HepG2 (cell line): ENCODE data around the gene EIF4G1. TPM values are rescaled to one million over a fixed set of nuclear protein-coding genes. Genes with fewer than 3 reads are reported as not detected.

Experiments used
- ATAC-seq: fragments of 200-7000 bp; cut with Tn5 transposase; 3 replicates; pipeline ENCODE4 v1.9.1; 2020; ENCODE audit warnings: mild to moderate bottlenecking, moderate library complexity
- BruUV-seq: library from RNA; stranded (reverse); fragments of 400-500 nt; replicated peaks from 2 replicates; lab custom pipeline; 2021; lab: Mats Ljungman, UMichigan
- CTCF ChIA-PET: fragments of 300-600 bp; formaldehyde crosslinking; extraction: SDS; loops from one replicate; lab custom pipeline; 2021; ENCODE audit warnings: low total read pairs, inconsistent platforms, low intra/inter-chr PET ratio; lab: Yijun Ruan, JAX
- POLR2A ChIA-PET: fragments of 350-600 bp; sonication (Branson Sonifier 250); formaldehyde crosslinking; loops from one replicate; lab custom pipeline; 2020; ENCODE audit warnings: antibody characterized with exemption, inconsistent platforms; lab: Yijun Ruan, JAX
- DNase-seq: peaks from one replicate; pipeline ENCODE4 v3.0.0-alpha.2; 2015; ENCODE audit warnings: low spot score
- FAIRE-seq: peaks from 3 replicates; lab custom pipeline; 2011; peaks lifted over from hg19 to GRCh38; lab: Jason Lieb, UNC
- H2AFZ ChIP-seq: one replicate; pipeline ENCODE4 v1.6.1; 2011; ENCODE audit warnings: low read length, inconsistent platforms
- H3K27ac ChIP-seq: fragments of 300-600 bp; 3 replicates; pipeline ENCODE4 v1.8.0; 2011; ENCODE audit warnings: mixed run types, mild to moderate bottlenecking, mixed read lengths, low read length, inconsistent platforms; ENCODE audit not compliant: insufficient read depth; ENCODE audit errors: extremely low read length
- H3K27me3 ChIP-seq, 2 experiments: fragments of 200-600 bp in 1 of 2; 2 replicates in 1 of 2; 3 replicates in 1 of 2; pipeline versions ENCODE4 v1.6.0 to v1.8.0; 2011; ENCODE audit warnings: low read length in 2 of 2, mild to moderate bottlenecking in 2 of 2, moderate library complexity in 2 of 2, inconsistent platforms in 1 of 2; ENCODE audit not compliant: insufficient read depth in 2 of 2, control insufficient read depth in 1 of 2
- H3K36me3 ChIP-seq, 2 experiments: fragments of 200-600 bp in 1 of 2; replicated peaks in 1 of 2; 2 replicates in 1 of 2; 3 replicates in 1 of 2; pipeline versions ENCODE4 v1.5.1 to v1.8.0; 2011; ENCODE audit warnings: low read length in 2 of 2, inconsistent platforms in 1 of 2; ENCODE audit not compliant: insufficient read depth in 2 of 2, control insufficient read depth in 1 of 2
- H3K4me1 ChIP-seq: 2 replicates; pipeline ENCODE4 v1.5.1; 2012; ENCODE audit warnings: low read length, inconsistent platforms; ENCODE audit not compliant: insufficient read depth
- H3K4me2 ChIP-seq: 2 replicates; pipeline ENCODE4 v1.6.0; 2011; ENCODE audit warnings: low read depth, low read length, inconsistent platforms
- H3K4me3 ChIP-seq, 3 experiments: fragments of 200-600 bp in 1 of 3; sonication (generic), shearing (Covaris generic) in 1 of 3; replicated peaks in 1 of 3; 2 replicates each; pipeline ENCODE4 v1.5.1; 2011 to 2016; ENCODE audit warnings: low read length in 3 of 3, inconsistent platforms in 2 of 3, low read depth in 2 of 3, mild to moderate bottlenecking in 2 of 3, control low read depth in 1 of 3, mixed read lengths in 1 of 3; ENCODE audit not compliant: insufficient read depth in 1 of 3
- H3K79me2 ChIP-seq: one replicate; pipeline ENCODE4 v1.6.1; 2011; ENCODE audit warnings: low read length, inconsistent platforms; ENCODE audit not compliant: insufficient read depth
- H3K9ac ChIP-seq: 2 replicates; pipeline ENCODE4 v1.6.0; 2011; ENCODE audit warnings: mild to moderate bottlenecking, low read depth, low read length, inconsistent platforms; ENCODE audit not compliant: insufficient read depth
- H3K9me3 ChIP-seq: 2 replicates; pipeline ENCODE4 v1.5.1; 2012; ENCODE audit warnings: mild to moderate bottlenecking, low read length
- H4K20me1 ChIP-seq: 2 replicates; pipeline ENCODE4 v1.6.0; 2011; ENCODE audit warnings: inconsistent platforms, mild to moderate bottlenecking, low read length, moderate library complexity; ENCODE audit not compliant: insufficient read depth
- CENPX ChIP-seq: sonication (generic); formaldehyde crosslinking; IDR thresholded peaks from 2 replicates; pipeline ENCODE4 v1.9.0; 2021; ENCODE audit warnings: mild to moderate bottlenecking, missing genetic modification reagents, moderate library complexity
- RBM22 ChIP-seq: fragments of 200-400 bp; formaldehyde crosslinking; optimal IDR thresholded peaks from 2 replicates; pipeline ENCODE3; 2017; ENCODE audit warnings: mild to moderate bottlenecking, low read length, moderate library complexity
- SIX1 ChIP-seq: sonication (generic); formaldehyde crosslinking; IDR thresholded peaks from 2 replicates; pipeline ENCODE4 v1.4.0; 2020; ENCODE audit warnings: missing genetic modification reagents, borderline replicate concordance
- TBL1XR1 ChIP-seq: fragments of 150-350 bp; IDR thresholded peaks from 2 replicates; pipeline ENCODE4 v1.6.1; 2014; ENCODE audit warnings: borderline replicate concordance, low read length; ENCODE audit not compliant: partially characterized antibody
- ZNF552 ChIP-seq: sonication (generic); formaldehyde crosslinking; IDR thresholded peaks from 2 replicates; pipeline ENCODE4 v1.9.0; 2022; ENCODE audit warnings: missing genetic modification reagents, mild to moderate bottlenecking, borderline replicate concordance
- WGBS: methylation state at CpG from one replicate; pipeline ENCODE4 v1.1.6; 2017; ENCODE audit warnings: low lambda C conversion rate; 5-methylcytosine and 5-hydroxymethylcytosine counted together
- in situ Hi-C: cut with HindIII; loops from 2 replicates; pipeline ENCODE4 v1.10.0; 2017; ENCODE audit warnings: low pct_unique_long_range_greater_than_20kb; ENCODE audit not compliant: extremely low pct_ligation_motif_present
- intact Hi-C: fragments of 100-400 bp; cut with micrococcal nuclease; formaldehyde crosslinking; loops from one replicate; pipeline ENCODE4 v1.10.0; 2022; ENCODE audit not compliant: unreplicated experiment
- polyA plus RNA-seq, 8 experiments: library from polyadenylated mRNA; depleted of rRNA in 3 of 8; stranded (reverse) in 7 of 8; unstranded in 1 of 8; fragments of >200 nt; fragmentation: Illumina TruSeq in 4 of 8; extraction: Trizol in 4 of 8; gene quantifications; 2 replicates each; pipeline versions ENCODE4 v1.2.1 to v1.2.3, GENCODE V29; 2011 to 2016; ENCODE audit warnings: low read depth in 4 of 8, missing spikeins in 1 of 8, mixed read lengths in 1 of 8; ENCODE audit not compliant: insufficient read depth in 1 of 8
- total RNA-seq, 5 experiments: library from RNA; depleted of rRNA; stranded (reverse); fragments of >200 nt; fragmentation: Illumina TruSeq; extraction: Trizol; gene quantifications; 2 replicates each; pipeline ENCODE4 v1.2.3, GENCODE V29; 2016; ENCODE audit warnings: low read depth in 1 of 5
- TF ChIP-seq, protein P1 (sequence below): sonication (generic); formaldehyde crosslinking; IDR thresholded peaks from 2 replicates; pipeline ENCODE4 v1.4.0; 2020; ENCODE audit warnings: missing genetic modification reagents

The EIF4G1 gene
- total and polyA plus RNA-seq, 2 of the 13 experiments (the other 11 are each of a cell fraction or from before 2014, with no cell fraction given) = 208 to 213 TPM

DNA sequence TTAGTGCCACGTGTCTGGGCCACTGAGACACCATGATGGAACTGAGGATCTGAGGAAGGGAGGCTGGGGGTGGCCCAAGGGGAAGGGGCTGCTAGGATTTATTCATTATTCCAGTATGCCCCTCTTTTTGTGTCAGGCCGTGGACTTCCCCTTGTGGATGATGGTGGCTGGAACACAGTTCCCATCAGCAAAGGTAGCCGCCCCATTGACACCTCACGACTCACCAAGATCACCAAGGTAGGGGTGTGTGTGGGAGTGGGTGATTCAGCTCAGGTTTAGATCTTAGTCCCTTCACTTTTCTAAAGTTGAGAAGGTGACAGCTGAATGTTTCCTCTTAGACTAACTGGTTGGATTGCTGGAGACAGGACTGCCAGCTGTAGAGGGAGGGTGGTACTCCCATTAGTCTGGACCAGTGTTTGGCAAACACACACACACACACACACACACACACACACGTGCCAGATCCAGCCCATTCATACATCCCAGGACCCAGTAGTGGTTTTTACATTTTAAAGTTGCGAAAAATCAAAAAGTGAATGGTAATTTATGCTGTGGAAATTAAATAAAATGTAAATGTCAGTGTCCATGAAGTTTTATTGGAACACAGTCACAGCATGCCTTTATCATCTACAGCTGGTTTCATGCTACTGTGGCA lies 11.4 kb downstream of the EIF4G1 start:
- Histone ChIP-seq H3K4me1 (no peaks in the 10 kb centered on the region), H2AFZ (no peak overlapping the region), H3K9ac (no peak overlapping the region), H3K4me3 (no peak overlapping the region), H3K27me3 (no peaks in the 10 kb centered on the region), H3K36me3 (peaks cover 61 to 92% of the 10 kb centered on the region in 2 experiments), H3K4me2 (no peak overlapping the region), H3K9me3 (no peaks in the 10 kb centered on the region), H3K79me2 (peaks cover 4% of the 10 kb centered on the region), H4K20me1 (peaks cover 9% of the 10 kb centered on the region; the same call in 1 of the 2 replicates), H3K27ac (no peak overlapping the region)
- no peak for ATAC-seq
- intact Hi-C loops = no loop called here
- FAIRE-seq = no peak
- no TSS peak for BruUV-seq
- ChIA-PET CTCF (no interaction called here), POLR2A (interaction anchor here (1.0 to 2.1 kb wide), 3 partner anchors 9 to 11 kb away, joined by 3 to 6 read pairs (median 3); no protein-coding TSS in a partner anchor)
- TF ChIP-seq CENPX (CRISPR knock-in tag) (no peak), TBL1XR1 (no peak), RBM22 (peak; percentile 34), SIX1 (no peak), ZNF552 (no peak)
- TF ChIP-seq, protein P1, sequence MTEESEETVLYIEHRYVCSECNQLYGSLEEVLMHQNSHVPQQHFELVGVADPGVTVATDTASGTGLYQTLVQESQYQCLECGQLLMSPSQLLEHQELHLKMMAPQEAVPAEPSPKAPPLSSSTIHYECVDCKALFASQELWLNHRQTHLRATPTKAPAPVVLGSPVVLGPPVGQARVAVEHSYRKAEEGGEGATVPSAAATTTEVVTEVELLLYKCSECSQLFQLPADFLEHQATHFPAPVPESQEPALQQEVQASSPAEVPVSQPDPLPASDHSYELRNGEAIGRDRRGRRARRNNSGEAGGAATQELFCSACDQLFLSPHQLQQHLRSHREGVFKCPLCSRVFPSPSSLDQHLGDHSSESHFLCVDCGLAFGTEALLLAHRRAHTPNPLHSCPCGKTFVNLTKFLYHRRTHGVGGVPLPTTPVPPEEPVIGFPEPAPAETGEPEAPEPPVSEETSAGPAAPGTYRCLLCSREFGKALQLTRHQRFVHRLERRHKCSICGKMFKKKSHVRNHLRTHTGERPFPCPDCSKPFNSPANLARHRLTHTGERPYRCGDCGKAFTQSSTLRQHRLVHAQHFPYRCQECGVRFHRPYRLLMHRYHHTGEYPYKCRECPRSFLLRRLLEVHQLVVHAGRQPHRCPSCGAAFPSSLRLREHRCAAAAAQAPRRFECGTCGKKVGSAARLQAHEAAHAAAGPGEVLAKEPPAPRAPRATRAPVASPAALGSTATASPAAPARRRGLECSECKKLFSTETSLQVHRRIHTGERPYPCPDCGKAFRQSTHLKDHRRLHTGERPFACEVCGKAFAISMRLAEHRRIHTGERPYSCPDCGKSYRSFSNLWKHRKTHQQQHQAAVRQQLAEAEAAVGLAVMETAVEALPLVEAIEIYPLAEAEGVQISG (CRISPR knock-in tag) = no peak
- 93% methylated on average over 6 of the region's 6 CpGs for WGBS
- no peak for DNase-seq
- in situ Hi-C loops = no loop called here
